Right lobe of liver (tissue), 4 donors: ENCODE results near the gene C1RL.

ENCODE experiments used
- POLR2A ChIP-seq: fragments of 450-650 bp; IDR thresholded peaks from one replicate; pipeline ENCODE4 v1.6.1; 2017; ENCODE audit warnings: antibody characterized with exemption, mild to moderate bottlenecking
- TF ChIP-seq, protein P1 (sequence below), 4 donors: fragments of 200-600 bp in 3 of 4; fragments of 450-650 bp in 1 of 4; IDR thresholded peaks; one replicate each; pipeline versions ENCODE4 v1.5.1 to v1.8.0; 2016 to 2022; ENCODE audit warnings: antibody characterized with exemption in 4 of 4, mild to moderate bottlenecking in 2 of 4
- donor health status: DM: no; HTN: no; CAD: no.
- donor health status: DM: no; HTN: no; CAD: no.
- donor health status: DM: no; HTN: yes; CAD: no.

DNA sequence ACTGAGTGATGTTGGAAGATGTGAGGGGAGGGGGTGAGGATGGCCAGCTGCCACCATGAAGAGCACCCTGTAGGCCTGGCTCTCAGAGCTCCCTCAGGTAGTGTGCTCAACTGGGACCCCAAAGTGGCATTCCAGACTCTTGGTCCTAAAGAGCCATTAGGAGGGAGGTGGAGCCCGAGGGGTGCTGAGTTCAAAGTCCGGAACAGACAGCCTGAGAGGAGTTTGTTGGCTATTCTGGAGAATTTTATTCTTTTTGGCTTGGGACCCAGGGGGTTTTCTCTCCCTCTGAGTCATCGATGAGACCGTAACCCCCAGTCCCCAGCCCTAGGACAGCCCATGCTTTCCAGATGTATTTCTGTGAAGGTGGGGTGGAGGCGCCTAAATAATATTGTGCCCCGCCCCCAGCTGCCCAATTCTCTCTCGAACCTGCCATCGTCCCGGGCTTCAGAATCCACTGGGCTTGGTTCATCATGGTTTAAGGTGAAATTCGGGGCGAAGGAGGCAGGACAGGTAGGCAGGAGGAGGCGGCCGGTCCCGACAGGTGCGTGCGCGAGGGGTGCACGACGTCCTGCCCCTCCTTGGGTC is 20.4 kb upstream of the C1RL start:
- no peak for TF ChIP-seq POLR2A
- TF ChIP-seq, protein P1, sequence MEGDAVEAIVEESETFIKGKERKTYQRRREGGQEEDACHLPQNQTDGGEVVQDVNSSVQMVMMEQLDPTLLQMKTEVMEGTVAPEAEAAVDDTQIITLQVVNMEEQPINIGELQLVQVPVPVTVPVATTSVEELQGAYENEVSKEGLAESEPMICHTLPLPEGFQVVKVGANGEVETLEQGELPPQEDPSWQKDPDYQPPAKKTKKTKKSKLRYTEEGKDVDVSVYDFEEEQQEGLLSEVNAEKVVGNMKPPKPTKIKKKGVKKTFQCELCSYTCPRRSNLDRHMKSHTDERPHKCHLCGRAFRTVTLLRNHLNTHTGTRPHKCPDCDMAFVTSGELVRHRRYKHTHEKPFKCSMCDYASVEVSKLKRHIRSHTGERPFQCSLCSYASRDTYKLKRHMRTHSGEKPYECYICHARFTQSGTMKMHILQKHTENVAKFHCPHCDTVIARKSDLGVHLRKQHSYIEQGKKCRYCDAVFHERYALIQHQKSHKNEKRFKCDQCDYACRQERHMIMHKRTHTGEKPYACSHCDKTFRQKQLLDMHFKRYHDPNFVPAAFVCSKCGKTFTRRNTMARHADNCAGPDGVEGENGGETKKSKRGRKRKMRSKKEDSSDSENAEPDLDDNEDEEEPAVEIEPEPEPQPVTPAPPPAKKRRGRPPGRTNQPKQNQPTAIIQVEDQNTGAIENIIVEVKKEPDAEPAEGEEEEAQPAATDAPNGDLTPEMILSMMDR (IDR thresholded peaks at IDR 0.05): no peak
